Activated CD4-positive, alpha-beta memory T cell treated with anti-CD3 and anti-CD28 coated beads for 36 hours (primary cell): ENCODE results near the gene DCAF7. TPM values are rescaled to one million over a fixed set of nuclear protein-coding genes. Genes with fewer than 3 reads are reported as not detected.

Experiments
- CTCF ChIA-PET: fragments of 350-600 bp; sonication (Branson Sonifier 250); formaldehyde crosslinking; loops from one replicate; lab custom pipeline; 2021; ENCODE audit warnings: antibody characterized with exemption, inconsistent platforms; lab: Charles Lee
- POLR2A ChIA-PET: fragments of 350-600 bp; sonication (Branson Sonifier 250); formaldehyde crosslinking; loops from one replicate; lab custom pipeline; 2021; ENCODE audit warnings: antibody characterized with exemption; lab: Charles Lee
- DNase-seq: peaks from one replicate; pipeline ENCODE4 v3.0.0-alpha.2; 2020
- H3K27ac Mint-ChIP-seq: one replicate; pipeline ENCODE4 v1.8.0; 2021; ENCODE audit warnings: mixed read lengths
- H3K27me3 Mint-ChIP-seq: one replicate; pipeline ENCODE4 v1.8.0; 2021; ENCODE audit warnings: mixed read lengths
- H3K36me3 Mint-ChIP-seq: one replicate; pipeline ENCODE4 v1.8.0; 2021; ENCODE audit warnings: mixed read lengths
- H3K4me1 Mint-ChIP-seq: one replicate; pipeline ENCODE4 v1.8.0; 2021; ENCODE audit warnings: low read depth, mixed read lengths
- H3K4me3 Mint-ChIP-seq: one replicate; pipeline ENCODE4 v1.8.0; 2021; ENCODE audit warnings: mild to moderate bottlenecking, mixed read lengths
- H3K9me3 Mint-ChIP-seq: one replicate; pipeline ENCODE4 v1.8.0; 2021; ENCODE audit warnings: mixed read lengths
- intact Hi-C: fragments of 100-400 bp; cut with micrococcal nuclease; formaldehyde crosslinking; loops from one replicate; pipeline ENCODE4 v1.15.1; 2023
- total RNA-seq, 2 experiments: library from RNA; stranded (reverse); gene quantifications; one replicate each; pipeline ENCODE4 v1.2.3, GENCODE V29; 2021

Gene DCAF7
- total RNA-seq, 2 experiments from 2014 or later = 118 to 119 TPM

DNA sequence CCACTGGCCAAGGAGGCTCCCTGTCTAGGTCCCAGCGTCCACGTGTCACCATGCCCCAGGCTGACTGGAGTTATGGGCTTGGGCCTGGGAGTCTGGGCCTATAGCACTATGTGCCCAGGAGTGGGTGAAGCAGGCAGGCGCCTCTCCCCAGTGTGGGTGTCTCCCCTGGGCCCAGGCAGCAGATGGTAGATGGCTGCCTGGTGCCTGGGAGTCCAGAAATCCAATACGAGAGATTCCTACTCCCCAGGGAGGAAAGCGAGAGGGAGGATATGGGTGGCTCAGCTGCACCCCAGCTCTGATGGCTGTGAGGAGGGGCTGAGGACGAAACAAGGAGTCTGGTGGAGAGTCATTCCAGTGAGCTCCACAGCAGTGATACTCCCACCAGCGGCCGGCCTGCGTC lies 22.1 kb upstream of the DCAF7 start:
- Mint-ChIP-seq H3K27ac (no peak overlapping the region), H3K4me1 (peaks cover 8% of the 10 kb centered on the region), H3K36me3 (no peaks in the 10 kb centered on the region), H3K9me3 (no peaks in the 10 kb centered on the region), H3K27me3 (peaks cover 14% of the 10 kb centered on the region), H3K4me3 (no peak overlapping the region)
- DNase-seq = no peak
- POLR2A ChIA-PET = no interaction called here
- CTCF ChIA-PET = no interaction called here
- intact Hi-C loops = no loop called here

DNA sequence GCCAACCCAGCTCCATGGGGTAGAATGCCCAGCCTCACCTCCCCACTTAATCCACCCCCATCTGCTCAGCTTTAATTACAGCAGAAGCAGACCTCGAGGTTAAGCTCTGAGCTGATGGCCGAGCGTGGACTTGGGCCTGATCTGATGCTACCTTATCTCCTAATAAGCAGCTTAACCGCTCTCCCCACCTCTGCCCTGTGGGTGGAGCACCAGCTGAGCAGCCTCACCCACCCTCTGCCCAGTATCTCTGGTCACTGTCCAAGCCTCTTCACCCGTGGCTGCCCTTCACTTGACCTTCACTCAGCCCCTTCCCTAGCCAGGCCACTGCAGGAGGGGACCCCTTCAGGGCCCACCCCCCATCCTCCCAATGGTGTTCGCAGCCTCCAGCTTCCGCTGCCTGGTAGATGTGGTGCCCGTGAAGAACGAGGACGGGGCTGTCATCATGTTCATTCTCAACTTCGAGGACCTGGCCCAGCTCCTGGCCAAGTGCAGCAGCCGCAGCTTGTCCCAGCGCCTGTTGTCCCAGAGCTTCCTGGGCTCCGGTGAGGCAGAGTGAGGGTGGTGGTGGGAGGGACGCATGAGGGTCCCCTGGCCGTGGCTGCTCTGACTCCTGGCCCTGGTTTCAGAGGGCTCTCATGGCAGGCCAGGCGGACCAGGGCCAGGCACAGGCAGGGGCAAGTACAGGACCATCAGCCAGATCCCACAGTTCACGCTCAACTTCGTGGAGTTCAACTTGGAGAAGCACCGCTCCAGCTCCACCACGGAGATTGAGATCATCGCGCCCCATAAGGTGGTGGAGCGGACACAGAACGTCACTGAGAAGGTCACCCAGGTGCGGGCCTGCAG lies 20.3 kb upstream of the DCAF7 start:
- H3K36me3 Mint-ChIP-seq = no peaks in the 10 kb centered on the region
- ChIA-PET CTCF (interaction anchor here (0.6 kb wide), 1 partner anchor 104 kb away, joined by 3 read pairs; no protein-coding TSS in a partner anchor), POLR2A (no interaction called here)
- DNase-seq = no peak
- intact Hi-C loops = no loop called here
- H3K9me3 Mint-ChIP-seq = no peaks in the 10 kb centered on the region
- peaks cover 3% of the 10 kb centered on the region for H3K27me3 Mint-ChIP-seq
- no peak overlapping the region for H3K27ac Mint-ChIP-seq
- no peaks in the 10 kb centered on the region for H3K4me1 Mint-ChIP-seq
- H3K4me3 Mint-ChIP-seq = no peak overlapping the region

DNA sequence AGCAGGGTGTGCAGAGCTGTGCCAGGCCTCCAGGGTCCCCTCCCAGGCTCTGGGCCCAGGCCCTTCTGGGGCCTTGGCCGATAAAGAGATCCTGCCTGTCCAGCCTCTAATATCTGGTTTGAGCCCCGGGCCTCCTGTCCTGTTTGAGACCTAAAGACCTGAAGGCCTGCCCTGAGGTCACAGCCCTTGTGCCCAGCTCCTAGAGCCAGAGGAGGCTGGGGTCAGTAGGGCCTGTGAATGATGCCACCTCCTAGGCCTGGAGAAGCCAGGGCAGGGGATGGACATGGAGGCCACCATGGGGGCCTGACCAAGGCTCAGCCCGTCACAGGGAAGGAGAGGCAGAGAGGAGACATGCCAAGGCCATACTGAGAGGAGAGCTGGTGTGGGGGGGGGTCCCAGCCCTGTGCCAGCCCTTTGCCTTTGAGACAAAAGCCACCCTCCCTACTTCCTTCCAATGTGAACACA lies 19.7 kb upstream of the DCAF7 start:
- no peak overlapping the region for H3K4me3 Mint-ChIP-seq
- POLR2A ChIA-PET = no interaction called here
- no peak for DNase-seq

DNA sequence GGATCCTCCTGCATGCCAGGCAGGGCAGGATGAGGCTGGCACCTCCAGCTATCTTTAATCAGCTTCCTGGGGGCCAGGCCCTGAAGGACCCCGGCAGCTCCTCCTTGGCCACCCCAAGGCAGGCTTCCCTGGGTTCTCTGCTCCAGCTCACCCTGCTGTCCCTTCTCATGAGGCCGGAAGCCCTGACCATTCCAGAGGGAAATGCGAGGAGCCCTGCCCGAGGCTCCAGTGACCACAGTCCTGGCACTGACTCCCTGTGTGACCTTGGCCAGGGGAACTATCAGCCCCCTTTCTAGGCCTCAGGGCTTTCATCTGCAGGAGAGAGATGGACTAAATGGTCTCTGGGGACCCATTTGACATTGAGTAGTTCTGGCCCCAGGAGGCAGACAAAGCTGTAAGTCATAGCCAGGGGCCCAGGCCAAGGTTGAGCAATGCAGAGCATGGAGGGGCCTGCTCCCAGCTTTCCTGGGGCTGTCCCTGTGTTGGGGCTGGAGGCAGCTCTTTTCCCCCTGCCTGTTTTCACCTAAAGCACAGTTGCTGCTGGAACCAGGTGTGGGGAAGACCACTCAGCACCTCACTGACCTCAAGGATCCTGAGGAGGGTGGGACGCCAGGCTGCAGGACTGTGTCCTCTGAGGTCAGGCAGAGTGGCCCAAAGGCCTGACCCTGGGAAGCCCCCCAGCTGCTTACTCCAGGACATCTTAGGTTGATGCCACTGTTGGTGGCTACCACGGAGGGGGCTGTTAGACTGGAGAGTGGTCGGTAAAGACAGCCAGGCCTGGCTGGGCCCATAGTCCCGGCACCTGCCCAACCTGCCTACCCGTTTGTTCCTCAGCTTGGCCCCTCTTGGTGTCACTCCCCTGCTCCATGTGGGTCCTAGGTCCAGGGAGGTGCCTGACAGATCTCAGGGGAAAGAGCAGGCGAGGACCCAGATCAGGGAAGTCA lies 19.0 kb upstream of the DCAF7 start:
- Mint-ChIP-seq H3K4me1 (no peaks in the 10 kb centered on the region), H3K4me3 (no peak overlapping the region), H3K36me3 (no peaks in the 10 kb centered on the region), H3K27ac (no peak overlapping the region), H3K9me3 (no peaks in the 10 kb centered on the region), H3K27me3 (no peaks in the 10 kb centered on the region)
- no peak for DNase-seq
- intact Hi-C loops = no loop called here
- ChIA-PET POLR2A (no interaction called here), CTCF (no interaction called here)

More for the DNA sequence above, 19.7 kb upstream of the DCAF7 start:
- intact Hi-C loops = no loop called here
- Mint-ChIP-seq H3K27me3 (peaks cover 1% of the 10 kb centered on the region), H3K27ac (no peak overlapping the region), H3K9me3 (no peaks in the 10 kb centered on the region), H3K36me3 (no peaks in the 10 kb centered on the region), H3K4me1 (no peaks in the 10 kb centered on the region)
- CTCF ChIA-PET = no interaction called here

DNA sequence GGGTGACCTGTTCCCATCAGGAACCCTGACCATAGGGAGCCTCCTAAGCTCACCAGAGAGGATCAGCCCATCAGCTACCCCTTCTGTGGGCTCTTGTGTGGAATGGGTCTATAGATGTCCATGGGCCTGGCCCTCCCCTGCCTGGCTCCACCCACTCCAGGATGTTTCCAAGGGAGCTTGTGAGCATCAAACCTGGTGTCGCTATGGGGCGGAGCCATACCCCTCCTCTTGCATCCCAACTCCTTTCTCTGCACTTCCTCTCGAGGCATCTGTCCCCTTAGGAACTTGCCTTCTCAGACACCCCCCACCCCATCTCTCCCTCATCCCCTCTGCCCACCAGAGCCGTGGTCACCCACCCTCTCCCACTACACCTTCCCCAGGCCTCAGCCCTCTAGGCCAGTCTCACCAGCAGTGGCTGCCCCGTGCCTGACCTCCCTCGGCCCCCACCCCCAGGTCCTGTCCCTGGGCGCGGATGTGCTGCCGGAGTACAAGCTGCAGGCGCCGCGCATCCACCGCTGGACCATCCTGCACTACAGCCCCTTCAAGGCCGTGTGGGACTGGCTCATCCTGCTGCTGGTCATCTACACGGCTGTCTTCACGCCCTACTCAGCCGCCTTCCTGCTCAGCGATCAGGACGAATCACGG lies 16.7 kb upstream of the DCAF7 start:
- H3K9me3 Mint-ChIP-seq = no peaks in the 10 kb centered on the region
- H3K36me3 Mint-ChIP-seq = no peaks in the 10 kb centered on the region
- intact Hi-C loops = no loop called here
- no peak for DNase-seq
- ChIA-PET POLR2A (no interaction called here), CTCF (no interaction called here)
- no peak overlapping the region for H3K27ac Mint-ChIP-seq
- H3K4me3 Mint-ChIP-seq = no peak overlapping the region
- H3K4me1 Mint-ChIP-seq = peaks cover 3% of the 10 kb centered on the region
- peaks cover 14% of the 10 kb centered on the region for H3K27me3 Mint-ChIP-seq

DNA sequence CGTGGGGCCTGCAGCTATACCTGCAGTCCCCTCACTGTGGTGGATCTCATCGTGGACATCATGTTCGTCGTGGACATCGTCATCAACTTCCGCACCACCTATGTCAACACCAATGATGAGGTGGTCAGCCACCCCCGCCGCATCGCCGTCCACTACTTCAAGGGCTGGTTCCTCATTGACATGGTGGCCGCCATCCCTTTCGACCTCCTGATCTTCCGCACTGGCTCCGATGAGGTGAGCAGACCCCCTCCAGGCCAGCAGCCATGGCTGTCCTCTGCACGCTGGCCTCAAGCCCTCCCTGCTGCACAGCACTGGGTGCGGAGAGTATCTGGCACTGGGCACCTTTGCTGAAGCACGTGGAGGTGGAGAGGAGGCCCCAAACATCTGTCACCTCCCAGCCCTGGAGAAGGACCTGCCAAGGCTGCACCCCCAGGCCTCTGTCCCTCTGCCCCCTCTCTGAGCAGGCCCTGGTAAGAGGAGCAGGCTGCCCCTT lies 16.2 kb upstream of the DCAF7 start:
- CTCF ChIA-PET = no interaction called here
- Mint-ChIP-seq H3K36me3 (no peaks in the 10 kb centered on the region), H3K4me1 (peaks cover 3% of the 10 kb centered on the region), H3K27me3 (peaks cover 20% of the 10 kb centered on the region), H3K9me3 (no peaks in the 10 kb centered on the region), H3K27ac (no peak overlapping the region), H3K4me3 (no peak overlapping the region)
- no peak for DNase-seq
- POLR2A ChIA-PET = no interaction called here
- intact Hi-C loops = no loop called here

DNA sequence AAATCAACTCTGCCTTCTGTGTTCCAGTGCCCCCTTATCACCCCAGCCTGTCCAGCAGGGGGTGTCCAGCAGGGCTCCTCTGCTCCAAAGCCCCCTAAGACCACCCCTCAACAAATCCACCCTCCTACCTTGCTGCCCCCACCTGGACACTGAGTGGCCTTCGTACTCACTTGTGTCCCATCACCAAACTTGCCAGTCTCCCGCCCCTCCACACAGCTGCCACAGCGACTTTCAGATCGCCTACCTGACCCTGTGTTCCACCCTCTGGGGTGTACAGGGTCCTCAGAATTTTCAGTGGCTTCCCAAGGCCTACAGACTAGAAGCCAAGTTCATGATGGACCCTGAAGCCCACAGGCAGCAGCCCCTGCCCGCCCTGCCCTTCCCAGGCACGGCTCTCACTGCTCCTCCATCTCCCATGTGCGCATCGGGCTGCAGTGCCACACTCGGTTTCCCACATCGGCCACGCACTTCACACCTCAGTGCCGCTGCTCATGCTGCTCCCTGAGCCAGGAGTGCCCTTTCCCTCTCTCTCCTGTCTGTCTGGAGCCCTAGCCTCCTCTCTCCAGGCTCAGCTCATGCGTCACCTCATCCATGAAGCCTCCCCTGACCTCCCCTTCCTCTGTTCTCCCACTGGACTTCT lies 15.3 kb upstream of the DCAF7 start:
- peaks cover 3% of the 10 kb centered on the region for H3K4me1 Mint-ChIP-seq
- no peaks in the 10 kb centered on the region for H3K9me3 Mint-ChIP-seq
- no peak for DNase-seq
- intact Hi-C loops = no loop called here
- no peak overlapping the region for H3K27ac Mint-ChIP-seq
- H3K4me3 Mint-ChIP-seq = no peak overlapping the region
- CTCF ChIA-PET = no interaction called here
- peaks cover 28% of the 10 kb centered on the region for H3K27me3 Mint-ChIP-seq
- H3K36me3 Mint-ChIP-seq = no peaks in the 10 kb centered on the region
- POLR2A ChIA-PET = no interaction called here

DNA sequence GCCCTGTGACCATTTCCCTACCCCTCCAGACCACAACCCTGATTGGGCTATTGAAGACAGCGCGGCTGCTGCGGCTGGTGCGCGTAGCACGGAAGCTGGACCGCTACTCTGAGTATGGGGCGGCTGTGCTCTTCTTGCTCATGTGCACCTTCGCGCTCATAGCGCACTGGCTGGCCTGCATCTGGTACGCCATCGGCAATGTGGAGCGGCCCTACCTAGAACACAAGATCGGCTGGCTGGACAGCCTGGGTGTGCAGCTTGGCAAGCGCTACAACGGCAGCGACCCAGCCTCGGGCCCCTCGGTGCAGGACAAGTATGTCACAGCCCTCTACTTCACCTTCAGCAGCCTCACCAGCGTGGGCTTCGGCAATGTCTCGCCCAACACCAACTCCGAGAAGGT lies 14.6 kb upstream of the DCAF7 start:
- POLR2A ChIA-PET = no interaction called here
- no peak overlapping the region for H3K27ac Mint-ChIP-seq
- H3K4me1 Mint-ChIP-seq = peaks cover 3% of the 10 kb centered on the region
- no peaks in the 10 kb centered on the region for H3K9me3 Mint-ChIP-seq
- intact Hi-C loops = no loop called here
- H3K27me3 Mint-ChIP-seq = peaks cover 29% of the 10 kb centered on the region
- CTCF ChIA-PET = no interaction called here
- no peak for DNase-seq
- no peaks in the 10 kb centered on the region for H3K36me3 Mint-ChIP-seq
- no peak overlapping the region for H3K4me3 Mint-ChIP-seq

DNA sequence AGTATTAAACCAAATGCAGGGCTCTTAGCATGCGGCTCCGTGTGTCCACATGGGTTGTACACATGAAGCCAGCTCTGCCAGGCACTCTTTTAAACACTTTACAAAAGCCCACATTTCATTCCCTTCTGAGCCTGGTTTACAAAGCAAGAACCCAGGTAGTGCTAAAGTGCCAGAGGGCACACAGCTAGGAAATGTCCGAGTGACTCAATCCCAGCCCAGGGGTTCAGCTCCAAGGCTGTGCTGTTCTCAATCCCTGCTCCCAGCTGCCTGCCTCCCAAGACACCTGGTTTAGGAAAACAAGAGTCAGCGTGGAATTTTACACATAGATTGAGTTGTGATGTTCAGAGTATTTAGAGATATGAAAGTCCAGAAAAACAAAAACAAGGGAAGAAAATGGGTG lies 13.3 kb upstream of the DCAF7 start:
- intact Hi-C loops = no loop called here
- POLR2A ChIA-PET = no interaction called here
- H3K27me3 Mint-ChIP-seq = peaks cover 32% of the 10 kb centered on the region
- no peaks in the 10 kb centered on the region for H3K9me3 Mint-ChIP-seq
- no peak for DNase-seq
- H3K4me1 Mint-ChIP-seq = peaks cover 3% of the 10 kb centered on the region
- CTCF ChIA-PET = interaction anchor here (0.7 to 0.9 kb wide), 2 partner anchors 59 to 254 kb away, joined by 3 read pairs; no protein-coding TSS in a partner anchor
- no peak overlapping the region for H3K4me3 Mint-ChIP-seq
- no peak overlapping the region for H3K27ac Mint-ChIP-seq
- H3K36me3 Mint-ChIP-seq = no peaks in the 10 kb centered on the region

DNA sequence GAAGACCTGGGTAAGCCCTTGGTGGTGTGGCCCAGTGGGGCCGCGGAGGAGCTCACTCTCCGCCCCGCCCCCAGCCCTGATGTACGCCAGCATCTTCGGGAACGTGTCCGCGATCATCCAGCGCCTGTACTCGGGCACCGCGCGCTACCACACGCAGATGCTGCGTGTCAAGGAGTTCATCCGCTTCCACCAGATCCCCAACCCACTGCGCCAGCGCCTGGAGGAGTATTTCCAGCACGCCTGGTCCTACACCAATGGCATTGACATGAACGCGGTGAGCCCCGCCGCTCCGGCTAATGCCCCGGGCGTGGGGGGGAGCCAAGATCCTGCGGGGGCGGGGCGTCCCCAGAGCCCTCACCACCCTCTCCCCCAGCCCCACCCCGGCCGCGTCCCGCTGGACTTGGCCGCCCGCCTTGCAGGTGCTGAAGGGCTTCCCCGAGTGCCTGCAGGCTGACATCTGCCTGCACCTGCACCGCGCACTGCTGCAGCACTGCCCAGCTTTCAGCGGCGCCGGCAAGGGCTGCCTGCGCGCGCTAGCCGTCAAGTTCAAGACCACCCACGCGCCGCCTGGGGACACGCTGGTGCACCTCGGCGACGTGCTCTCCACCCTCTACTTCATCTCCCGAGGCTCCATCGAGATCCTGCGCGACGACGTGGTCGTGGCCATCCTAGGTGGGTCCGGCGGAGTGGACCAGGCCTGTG lies 12.1 kb upstream of the DCAF7 start:
- peak; percentile 18 for DNase-seq
- POLR2A ChIA-PET = no interaction called here
- no peaks in the 10 kb centered on the region for H3K36me3 Mint-ChIP-seq
- intact Hi-C loops = no loop called here
- H3K4me3 Mint-ChIP-seq = no peak overlapping the region
- H3K27ac Mint-ChIP-seq = no peak overlapping the region
- H3K4me1 Mint-ChIP-seq = peaks cover 3% of the 10 kb centered on the region
- CTCF ChIA-PET = interaction anchor here (0.6 kb wide), 1 partner anchor 132 kb away, joined by 3 read pairs; no protein-coding TSS in a partner anchor
- peaks cover 32% of the 10 kb centered on the region for H3K27me3 Mint-ChIP-seq
- no peaks in the 10 kb centered on the region for H3K9me3 Mint-ChIP-seq
